ENCODE data around the gene OR6J1.
A peak's percentile ranks its signal among the peaks of the same experiment; 100 is the strongest.

DNA sequence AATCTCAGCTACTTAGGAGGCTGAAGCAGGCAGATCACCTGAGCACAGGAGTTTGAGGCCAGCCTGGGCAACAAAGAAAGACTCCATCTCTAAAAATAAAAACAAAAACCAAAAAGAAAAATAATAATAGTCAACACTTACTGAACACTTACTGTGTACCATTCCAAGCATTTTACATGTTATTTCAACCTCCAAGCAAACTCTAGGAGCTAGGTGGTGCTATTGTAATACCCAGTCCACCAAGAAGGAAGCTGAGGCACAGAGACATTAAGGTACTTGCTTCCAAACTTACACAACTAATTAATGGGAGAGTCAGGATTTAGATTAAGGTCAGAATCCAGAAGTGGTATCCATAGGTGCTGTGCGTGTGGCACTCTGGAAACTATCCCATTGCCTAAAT lies 13.7 kb upstream of the OR6J1 start:
- TF ChIP-seq EZH2 (IDR thresholded peaks at IDR 0.05; ENCODE audit: borderline replicate concordance, low read depth, low read length, severe bottlenecking) = no peak
- TF ChIP-seq, protein P1, sequence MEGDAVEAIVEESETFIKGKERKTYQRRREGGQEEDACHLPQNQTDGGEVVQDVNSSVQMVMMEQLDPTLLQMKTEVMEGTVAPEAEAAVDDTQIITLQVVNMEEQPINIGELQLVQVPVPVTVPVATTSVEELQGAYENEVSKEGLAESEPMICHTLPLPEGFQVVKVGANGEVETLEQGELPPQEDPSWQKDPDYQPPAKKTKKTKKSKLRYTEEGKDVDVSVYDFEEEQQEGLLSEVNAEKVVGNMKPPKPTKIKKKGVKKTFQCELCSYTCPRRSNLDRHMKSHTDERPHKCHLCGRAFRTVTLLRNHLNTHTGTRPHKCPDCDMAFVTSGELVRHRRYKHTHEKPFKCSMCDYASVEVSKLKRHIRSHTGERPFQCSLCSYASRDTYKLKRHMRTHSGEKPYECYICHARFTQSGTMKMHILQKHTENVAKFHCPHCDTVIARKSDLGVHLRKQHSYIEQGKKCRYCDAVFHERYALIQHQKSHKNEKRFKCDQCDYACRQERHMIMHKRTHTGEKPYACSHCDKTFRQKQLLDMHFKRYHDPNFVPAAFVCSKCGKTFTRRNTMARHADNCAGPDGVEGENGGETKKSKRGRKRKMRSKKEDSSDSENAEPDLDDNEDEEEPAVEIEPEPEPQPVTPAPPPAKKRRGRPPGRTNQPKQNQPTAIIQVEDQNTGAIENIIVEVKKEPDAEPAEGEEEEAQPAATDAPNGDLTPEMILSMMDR (IDR thresholded peaks at IDR 0.05; ENCODE audit: extremely low read depth in 1 of 2, insufficient read depth in 1 of 2, low read depth in 1 of 2, low read length in 2 of 2) = peak; percentile 35 to 45
- TF ChIP-seq POLR2AphosphoS5 (IDR thresholded peaks at IDR 0.05; ENCODE audit: insufficient read depth, low read depth, low read length) = no peak
- no peak for TF ChIP-seq GATA2 (IDR thresholded peaks at IDR 0.05; ENCODE audit: insufficient read depth, insufficient read length, low read depth, low read length)
- TF ChIP-seq POLR2A (IDR thresholded peaks at IDR 0.05; ENCODE audit: low read depth, low read length) = no peak
- TF ChIP-seq, protein P2, sequence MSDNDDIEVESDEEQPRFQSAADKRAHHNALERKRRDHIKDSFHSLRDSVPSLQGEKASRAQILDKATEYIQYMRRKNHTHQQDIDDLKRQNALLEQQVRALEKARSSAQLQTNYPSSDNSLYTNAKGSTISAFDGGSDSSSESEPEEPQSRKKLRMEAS (IDR thresholded peaks at IDR 0.05; ENCODE audit: insufficient read depth, insufficient read length) = no peak
- no peak for TF ChIP-seq MYC (IDR thresholded peaks at IDR 0.05; ENCODE audit: low read depth, low read length)
- no peak for TF ChIP-seq JUN (IDR thresholded peaks at IDR 0.05; ENCODE audit: borderline replicate concordance, insufficient read depth, insufficient read length, low read depth)
